ENCODE results near the gene TYSND1. TPM values are rescaled to one million over a fixed set of nuclear protein-coding genes. Genes with fewer than 3 reads are reported as not detected.
A peak's percentile ranks its signal among the peaks of the same experiment; 100 is the strongest.

Gene TYSND1
- total RNA-seq, 1 experiment from 2014 or later = 13.6 TPM

- ATAC-seq (no peak), DNase-seq (ENCODE audit: low read depth, low spot score) (no peak)
- Histone ChIP-seq H2AFZ (ENCODE audit: low read depth, low read length, poor library complexity, severe bottlenecking) (no peak overlapping the region), H3K79me2 (ENCODE audit: insufficient read depth, low read length) (peaks cover 40% of the 10 kb centered on the region; the same call in 1 of the 2 replicates), H3K4me1 (ENCODE audit: control insufficient read depth in 1 of 2, insufficient read depth in 2 of 2, low read length in 2 of 2) (peaks cover 8 to 26% of the 10 kb centered on the region in 2 experiments; a peak in 3 of 4 replicates), H3K27ac (ENCODE audit: low read depth, low read length) (peak overlapping the region; percentile 86; the same call in 1 of the 2 replicates), H3K4me2 (ENCODE audit: low read length) (peak overlapping the region; percentile 95), H3K9me3 (ENCODE audit: control insufficient read depth in 1 of 2, insufficient read depth in 1 of 2, low read depth in 1 of 2, low read length in 2 of 2) (no peaks in the 10 kb centered on the region), H3K9me2 (ENCODE audit: insufficient read depth) (no peaks in the 10 kb centered on the region), H3K27me3 (ENCODE audit: insufficient read depth, low read length) (no peaks in the 10 kb centered on the region), H3K4me3 (replicated peaks in 1 of 2; ENCODE audit: low read depth in 1 of 2, low read length in 2 of 2) (peak overlapping the region in 1 of 2 experiments; percentile 81; a peak in 2 of 4 replicates), H3K36me3 (ENCODE audit: control insufficient read depth in 1 of 2, insufficient read depth in 2 of 2, low read length in 2 of 2) (peaks cover 16 to 21% of the 10 kb centered on the region in 2 experiments; a peak in 3 of 4 replicates), H3K9ac (ENCODE audit: low read length) (peak overlapping the region; percentile 97), H4K20me1 (ENCODE audit: insufficient read depth) (no peaks in the 10 kb centered on the region)
- POLR2A ChIA-PET = interaction anchor here (1.0 to 1.3 kb wide), 3 partner anchors 10 to 217 kb away, joined by 3 to 7 read pairs (median 3); no protein-coding TSS in a partner anchor
- TF ChIP-seq CBX3 (IDR thresholded peaks at IDR 0.05; ENCODE audit: low read depth) (no peak), MAX (IDR thresholded peaks at IDR 0.05) (no peak), SIN3A (IDR thresholded peaks at IDR 0.05; ENCODE audit: low read depth) (no peak), POLR2A (IDR thresholded peaks at IDR 0.05; ENCODE audit: borderline replicate concordance, extremely low read depth, insufficient read depth, insufficient read length) (no peak)
- TF ChIP-seq, protein P1, sequence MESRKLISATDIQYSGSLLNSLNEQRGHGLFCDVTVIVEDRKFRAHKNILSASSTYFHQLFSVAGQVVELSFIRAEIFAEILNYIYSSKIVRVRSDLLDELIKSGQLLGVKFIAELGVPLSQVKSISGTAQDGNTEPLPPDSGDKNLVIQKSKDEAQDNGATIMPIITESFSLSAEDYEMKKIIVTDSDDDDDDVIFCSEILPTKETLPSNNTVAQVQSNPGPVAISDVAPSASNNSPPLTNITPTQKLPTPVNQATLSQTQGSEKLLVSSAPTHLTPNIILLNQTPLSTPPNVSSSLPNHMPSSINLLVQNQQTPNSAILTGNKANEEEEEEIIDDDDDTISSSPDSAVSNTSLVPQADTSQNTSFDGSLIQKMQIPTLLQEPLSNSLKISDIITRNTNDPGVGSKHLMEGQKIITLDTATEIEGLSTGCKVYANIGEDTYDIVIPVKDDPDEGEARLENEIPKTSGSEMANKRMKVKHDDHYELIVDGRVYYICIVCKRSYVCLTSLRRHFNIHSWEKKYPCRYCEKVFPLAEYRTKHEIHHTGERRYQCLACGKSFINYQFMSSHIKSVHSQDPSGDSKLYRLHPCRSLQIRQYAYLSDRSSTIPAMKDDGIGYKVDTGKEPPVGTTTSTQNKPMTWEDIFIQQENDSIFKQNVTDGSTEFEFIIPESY (IDR thresholded peaks at IDR 0.05; ENCODE audit: extremely low read depth, insufficient replicate concordance, low read length) = no peak
- CTCF ChIA-PET = interaction anchor here (0.7 to 3.7 kb wide), 15 partner anchors 10 to 361 kb away, joined by 3 to 33 read pairs (median 8); no protein-coding TSS in a partner anchor
- intact Hi-C loops (cut with micrococcal nuclease) = loop anchor here (2.0 to 5.0 kb wide), 4 partner anchors 24 to 240 kb away; partner anchors contain the start of gene SAR1A
- no TSS peak for BruUV-seq (replicated peaks)
- RAD21 ChIA-PET (ENCODE audit: low non-redundant PET in 1 of 2, low total read pairs in 2 of 2, uncharacterized antibody in 2 of 2, unreplicated experiment in 2 of 2) = interaction anchor here in 1 of 2 experiments (1.0 to 1.1 kb wide), 2 partner anchors 31 to 240 kb away, joined by 4 to 5 read pairs; no protein-coding TSS in a partner anchor
These were observed 742 bp upstream of the TYSND1 start for GRCh38 chr10:70147259-70147625.

All from HCT116 (cell line).